KOPT-K1 (cell line): ENCODE results near the gene DSTN.

Source experiments
- H3K27ac ChIP-seq: fragments of 200-600 bp; sonication (generic); 2 replicates; pipeline ENCODE4 v1.5.1; 2016; ENCODE audit warnings: antibody characterized with exemption, mild to moderate bottlenecking, low read depth, low read length; ENCODE audit not compliant: poor library complexity, severe bottlenecking
- H3K36me3 ChIP-seq: fragments of 200-600 bp; sonication (generic); 2 replicates; pipeline ENCODE4 v1.5.1; 2017; ENCODE audit warnings: antibody characterized with exemption, mild to moderate bottlenecking, low read length, moderate library complexity; ENCODE audit not compliant: insufficient read depth
- H3K9me3 ChIP-seq: fragments of 200-600 bp; sonication (generic); 2 replicates; pipeline ENCODE4 v1.5.1; 2017; ENCODE audit warnings: antibody characterized with exemption, low read length, mild to moderate bottlenecking; ENCODE audit not compliant: insufficient read depth, poor library complexity, severe bottlenecking

DSTN gene

DNA sequence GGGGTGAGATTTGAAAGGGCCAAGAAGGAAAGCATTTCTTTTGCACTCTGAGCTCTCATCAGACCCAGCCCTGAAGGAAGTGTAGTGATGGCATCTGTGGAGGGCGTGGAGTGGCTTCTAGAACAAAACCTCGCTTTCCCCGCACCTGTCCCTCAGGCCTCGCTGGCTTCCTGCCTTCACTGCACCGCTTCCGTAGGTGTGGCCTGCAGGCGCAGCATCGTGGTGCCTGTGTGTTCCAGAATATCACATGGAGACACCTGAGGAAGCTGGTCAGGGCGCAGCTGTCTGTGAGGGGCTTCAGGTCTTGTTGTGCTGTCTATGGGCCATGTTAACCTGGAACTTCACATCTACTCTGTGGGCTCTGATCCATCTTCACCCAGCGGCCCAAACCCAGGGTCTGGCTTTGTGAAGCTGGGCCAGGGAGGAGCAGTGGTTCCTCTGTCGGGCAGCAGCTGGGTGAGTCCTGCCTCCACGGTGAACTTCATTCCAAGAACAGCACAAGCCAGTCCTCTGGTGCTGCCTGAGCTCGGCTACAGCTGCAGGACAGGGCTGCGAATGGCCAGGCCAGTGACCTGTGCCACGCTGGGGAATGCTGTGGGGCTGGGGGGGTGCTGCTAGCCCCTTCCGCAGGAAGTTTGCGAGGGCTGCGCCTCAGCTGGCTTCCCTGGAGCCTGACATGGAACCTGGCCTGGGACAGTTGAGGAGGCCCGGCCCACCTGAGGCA, 40.9 kb downstream of the DSTN start:
- Histone ChIP-seq H3K27ac (peak overlapping the region; percentile 80), H3K36me3 (peaks cover 18% of the 10 kb centered on the region; the same call in 1 of the 2 replicates), H3K9me3 (no peaks in the 10 kb centered on the region)

DNA sequence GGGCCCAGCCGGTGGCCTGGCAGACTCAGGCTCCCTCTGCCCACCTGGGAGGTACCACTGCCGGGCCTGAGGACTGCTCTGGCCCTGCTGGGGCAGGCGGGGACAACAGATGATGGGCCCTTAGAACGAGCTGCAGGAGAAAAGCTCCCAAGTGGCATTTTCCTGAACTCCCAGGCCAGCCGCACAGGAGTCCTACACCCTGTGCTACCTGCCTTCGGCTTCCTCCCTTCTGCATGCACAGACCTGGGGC, 41.3 kb downstream of the DSTN start:
- H3K9me3 ChIP-seq = no peaks in the 10 kb centered on the region
- peaks cover 22% of the 10 kb centered on the region; the same call in 1 of the 2 replicates for H3K36me3 ChIP-seq
- peak overlapping the region; percentile 80 for H3K27ac ChIP-seq

DNA sequence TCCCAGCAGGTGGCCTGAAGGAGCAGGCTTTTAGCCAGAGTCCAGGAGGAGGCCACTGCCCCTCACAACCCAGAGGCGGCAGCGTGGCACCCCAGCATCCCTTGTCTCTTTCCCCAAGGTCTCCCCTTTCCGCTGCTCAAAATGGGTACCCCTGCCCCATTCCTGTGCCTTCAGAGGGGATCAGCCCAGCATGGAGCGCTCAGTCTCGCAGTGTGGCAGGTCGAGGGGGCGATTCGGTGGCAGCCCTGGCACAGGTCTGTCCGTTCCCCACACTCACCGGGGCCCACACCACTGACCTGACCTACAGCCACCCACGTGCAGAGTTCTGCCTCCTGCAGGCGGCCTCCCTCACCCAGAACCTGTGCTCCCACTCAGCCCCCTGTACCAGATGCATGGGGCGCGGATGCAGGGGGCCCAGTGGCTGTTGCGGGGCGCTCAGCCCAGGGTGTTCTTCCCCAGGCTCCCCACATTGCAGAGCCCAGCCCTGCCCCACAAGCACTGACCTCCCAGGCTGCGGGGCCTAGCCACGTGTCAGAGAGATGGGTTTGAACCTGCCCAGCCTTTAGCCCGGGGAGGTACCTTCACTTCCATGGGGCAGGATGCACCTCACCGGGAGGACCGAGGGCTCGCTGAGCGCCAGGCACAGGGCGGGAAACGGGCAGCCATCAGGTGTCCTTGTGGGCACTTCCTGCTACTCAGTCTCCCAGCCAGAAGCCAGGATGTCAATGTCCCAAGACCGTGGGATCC, 41.8 kb downstream of the DSTN start:
- no peaks in the 10 kb centered on the region for H3K9me3 ChIP-seq
- peaks cover 27% of the 10 kb centered on the region; the same call in 1 of the 2 replicates for H3K36me3 ChIP-seq
- H3K27ac ChIP-seq = peak overlapping the region; percentile 80

DNA sequence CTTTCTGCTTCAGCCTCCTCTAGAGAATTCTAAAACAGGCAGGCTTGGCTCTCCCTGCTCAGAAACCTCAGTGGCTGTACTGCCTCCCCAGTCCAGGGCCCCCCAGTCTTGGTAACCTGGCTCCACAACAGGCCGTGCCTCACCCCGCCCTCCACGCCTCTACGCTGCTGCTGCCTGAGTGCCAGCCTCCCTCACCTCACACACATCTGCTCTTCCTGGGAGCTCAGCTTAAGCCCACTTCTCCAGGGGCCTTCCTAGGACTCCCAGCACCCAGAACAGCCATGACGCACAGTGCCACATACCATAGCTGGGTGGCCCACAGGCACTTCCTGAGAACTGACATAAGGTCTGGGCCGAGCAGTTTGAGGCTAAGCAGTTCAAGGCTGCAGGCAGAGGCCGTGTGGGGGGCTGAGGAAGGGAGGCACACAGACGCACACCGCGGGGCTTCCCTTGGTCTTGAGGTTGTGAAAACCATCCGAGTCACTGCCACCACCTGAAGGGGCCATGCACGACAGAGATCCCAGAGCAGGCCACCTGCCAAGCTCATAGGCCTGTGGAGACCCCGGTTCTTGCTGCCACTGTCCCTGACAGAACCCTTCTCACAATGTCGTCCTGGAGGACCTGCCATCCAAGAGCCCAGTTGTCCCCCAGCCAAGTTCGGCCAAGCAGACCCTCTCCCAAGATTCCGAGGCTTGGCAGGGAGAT, 42.6 kb downstream of the DSTN start:
- Histone ChIP-seq H3K27ac (peak overlapping the region; percentile 80), H3K36me3 (peaks cover 34% of the 10 kb centered on the region; the same call in 1 of the 2 replicates), H3K9me3 (no peaks in the 10 kb centered on the region)

DNA sequence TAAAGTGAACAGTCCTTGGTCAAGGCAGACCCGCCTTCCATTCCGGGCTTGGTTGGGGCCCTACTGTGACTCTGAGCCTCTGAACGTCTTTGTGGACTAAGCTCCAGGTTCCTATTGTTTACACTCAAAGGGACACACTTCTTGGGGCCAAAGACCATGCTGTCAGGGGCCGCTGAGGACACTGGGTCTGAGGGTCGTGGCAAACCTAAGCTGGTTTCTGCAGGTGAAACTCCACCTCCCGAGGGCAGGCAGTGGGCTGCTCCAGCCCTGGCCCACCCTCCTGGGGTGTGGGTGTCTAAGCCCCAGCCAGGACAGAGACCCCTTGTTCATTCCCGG, 43.1 kb downstream of the DSTN start:
- H3K36me3 ChIP-seq = peaks cover 39% of the 10 kb centered on the region; the same call in 1 of the 2 replicates
- peak overlapping the region; percentile 80 for H3K27ac ChIP-seq
- no peaks in the 10 kb centered on the region for H3K9me3 ChIP-seq

DNA sequence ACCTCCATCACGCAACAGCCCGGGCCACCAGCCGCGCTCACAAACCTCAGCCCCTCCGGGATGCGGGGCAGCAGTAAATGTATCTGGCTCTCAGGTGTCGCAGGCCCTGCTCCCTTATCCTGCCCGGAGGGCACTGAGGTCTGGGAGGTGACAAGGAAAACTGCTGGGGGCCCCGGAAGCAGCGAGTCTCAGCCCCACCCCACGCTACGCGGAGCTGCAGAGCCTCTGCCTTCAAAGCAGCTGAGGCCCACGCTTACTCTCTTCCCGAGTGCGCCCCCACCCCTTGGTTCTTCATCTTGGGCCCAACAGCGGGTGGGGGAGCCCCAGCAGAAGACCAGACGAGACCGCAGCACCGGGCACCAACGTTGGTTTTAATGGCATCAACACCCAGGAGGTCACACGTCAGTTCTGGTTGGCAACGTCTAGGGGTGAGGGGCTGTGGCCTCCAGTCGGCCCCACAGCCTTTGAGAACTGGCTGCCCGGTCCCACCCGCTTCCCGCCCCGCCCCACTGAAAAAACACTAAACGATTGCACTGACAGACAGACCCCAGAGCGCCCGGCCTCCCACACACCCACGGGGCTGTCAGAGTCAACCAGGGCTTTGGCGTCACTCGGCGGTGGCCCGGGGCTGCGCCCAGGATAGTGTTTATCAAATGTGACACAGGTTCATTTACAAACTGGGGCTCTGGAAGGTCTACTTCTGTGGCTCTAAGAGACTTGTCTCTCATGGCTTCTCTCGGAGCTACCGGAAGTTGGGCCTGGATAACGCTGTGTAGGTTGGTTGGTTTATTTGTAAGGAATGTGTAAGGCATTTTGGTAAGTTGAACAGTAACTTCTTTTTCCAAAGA, 43.7 kb downstream of the DSTN start:
- peaks cover 45% of the 10 kb centered on the region; the same call in 1 of the 2 replicates for H3K36me3 ChIP-seq
- H3K9me3 ChIP-seq = no peaks in the 10 kb centered on the region
- H3K27ac ChIP-seq = no peak overlapping the region

DNA sequence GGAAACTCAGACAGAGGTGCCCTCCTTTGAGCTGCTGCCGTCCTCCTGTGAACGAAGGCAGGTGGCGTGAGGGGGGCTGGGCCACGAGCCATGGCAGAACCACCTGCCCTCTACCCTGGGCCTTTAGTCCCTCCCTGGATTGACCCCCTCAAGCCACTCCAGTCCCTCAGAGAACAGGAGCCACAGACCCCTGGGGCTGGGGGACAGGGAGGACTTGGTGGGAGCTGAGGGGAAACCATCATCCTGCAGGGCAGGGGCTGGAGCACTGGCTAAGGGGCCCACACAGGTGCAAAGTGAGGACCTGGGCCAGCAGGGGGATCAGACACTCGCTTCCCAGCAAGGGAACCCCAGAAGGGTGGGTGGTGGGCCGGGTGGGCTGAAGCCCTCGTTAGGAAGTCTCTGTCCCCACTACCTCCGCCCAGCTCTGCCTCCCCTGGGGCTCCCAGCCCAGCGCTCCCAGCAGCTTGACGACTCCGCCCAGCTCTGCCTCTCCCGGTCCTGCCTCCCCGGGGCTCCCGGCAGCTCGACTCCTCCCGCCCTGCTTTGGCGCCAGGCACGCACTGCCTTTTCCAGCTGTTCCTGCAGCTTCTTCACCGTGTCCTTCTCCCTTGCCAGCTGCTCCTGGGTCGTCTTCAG, 44.4 kb downstream of the DSTN start:
- no peaks in the 10 kb centered on the region for H3K9me3 ChIP-seq
- peaks cover 53% of the 10 kb centered on the region; the same call in 1 of the 2 replicates for H3K36me3 ChIP-seq
- H3K27ac ChIP-seq = no peak overlapping the region

DNA sequence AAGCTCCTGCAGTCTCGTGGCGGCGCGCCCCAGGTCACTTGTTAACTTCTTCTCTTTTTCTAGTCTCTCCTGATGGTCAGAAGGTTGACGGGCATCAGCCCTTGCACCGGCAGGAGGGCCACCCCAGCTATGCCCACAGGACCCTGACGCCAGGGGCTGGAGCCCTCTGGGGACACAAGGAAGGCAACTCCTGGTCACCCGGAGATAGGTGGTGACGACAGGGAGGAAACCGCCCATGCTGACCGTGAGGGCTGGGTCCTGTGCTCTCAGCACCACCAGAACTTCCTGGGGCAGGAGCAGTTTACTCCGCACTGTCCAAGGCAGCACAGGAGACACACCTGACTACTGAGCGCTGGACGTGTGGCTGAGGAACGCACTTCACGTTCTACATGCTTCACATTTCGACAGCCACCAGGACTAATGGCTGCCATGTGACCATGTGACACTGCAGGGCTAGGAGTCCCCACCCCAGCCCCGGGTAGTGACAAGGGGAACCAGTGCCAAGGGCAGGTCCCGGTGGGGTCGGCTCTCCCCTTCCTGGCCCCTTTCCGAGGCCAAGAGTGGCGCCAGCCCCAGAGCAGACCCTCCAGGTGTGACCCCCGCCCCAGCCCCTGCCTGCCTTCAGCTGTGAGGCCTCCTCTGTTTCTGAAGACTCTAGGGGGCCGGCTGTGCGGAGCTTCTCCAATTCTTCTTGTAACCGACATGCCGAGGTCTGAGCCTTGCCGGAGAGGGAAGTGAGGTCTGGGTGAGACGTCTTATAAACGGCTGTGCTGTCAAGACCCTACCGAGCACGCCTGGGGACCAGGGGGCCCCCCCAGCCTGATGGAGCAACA, 45.2 kb downstream of the DSTN start:
- H3K27ac ChIP-seq = no peak overlapping the region
- peaks cover 60% of the 10 kb centered on the region; the same call in 1 of the 2 replicates for H3K36me3 ChIP-seq

DNA sequence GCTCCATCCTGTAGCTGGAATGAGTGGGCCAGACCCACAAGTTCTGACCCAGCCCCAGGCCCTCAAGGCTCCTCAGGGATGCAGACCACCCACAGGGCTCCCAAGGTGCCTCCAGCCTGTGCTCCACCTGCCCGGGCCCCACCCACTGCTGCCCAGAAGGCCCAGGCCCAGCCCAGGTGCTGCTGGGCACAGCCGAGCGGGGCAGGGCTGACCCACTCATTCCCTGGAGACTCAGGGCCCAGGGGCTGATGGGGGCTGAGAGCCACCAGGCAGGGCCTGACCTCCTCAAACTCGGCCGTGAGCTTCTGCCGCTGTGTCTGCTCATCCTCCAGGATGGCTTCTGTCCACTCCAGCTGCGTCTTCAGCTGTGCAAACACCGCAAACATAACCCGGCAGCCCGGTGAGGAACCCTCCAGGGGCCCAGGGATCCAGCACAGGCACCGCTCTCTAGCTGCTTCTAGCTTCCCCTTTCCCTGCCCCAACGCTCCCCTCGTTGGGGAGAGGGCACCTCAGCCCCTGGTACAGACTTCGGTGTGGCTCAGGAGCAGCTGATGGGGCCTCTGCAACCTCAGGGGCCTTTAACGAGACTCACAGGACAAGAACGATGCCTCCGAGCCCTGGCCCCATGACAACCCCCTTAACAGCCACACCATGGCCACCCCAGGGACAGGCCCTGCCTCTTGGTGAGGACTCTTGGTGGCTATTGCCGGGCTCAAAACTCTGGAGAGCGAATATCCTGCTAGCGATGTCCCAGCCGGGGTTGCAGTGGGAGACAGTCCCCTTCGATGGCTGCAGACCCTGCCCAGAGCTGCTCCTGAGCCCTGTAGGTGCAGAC, 46.0 kb downstream of the DSTN start:
- Histone ChIP-seq H3K27ac (no peak overlapping the region), H3K9me3 (no peaks in the 10 kb centered on the region), H3K36me3 (peaks cover 68% of the 10 kb centered on the region; the same call in 1 of the 2 replicates)

More for the DNA sequence above, 45.2 kb downstream of the DSTN start:
- no peaks in the 10 kb centered on the region for H3K9me3 ChIP-seq

DNA sequence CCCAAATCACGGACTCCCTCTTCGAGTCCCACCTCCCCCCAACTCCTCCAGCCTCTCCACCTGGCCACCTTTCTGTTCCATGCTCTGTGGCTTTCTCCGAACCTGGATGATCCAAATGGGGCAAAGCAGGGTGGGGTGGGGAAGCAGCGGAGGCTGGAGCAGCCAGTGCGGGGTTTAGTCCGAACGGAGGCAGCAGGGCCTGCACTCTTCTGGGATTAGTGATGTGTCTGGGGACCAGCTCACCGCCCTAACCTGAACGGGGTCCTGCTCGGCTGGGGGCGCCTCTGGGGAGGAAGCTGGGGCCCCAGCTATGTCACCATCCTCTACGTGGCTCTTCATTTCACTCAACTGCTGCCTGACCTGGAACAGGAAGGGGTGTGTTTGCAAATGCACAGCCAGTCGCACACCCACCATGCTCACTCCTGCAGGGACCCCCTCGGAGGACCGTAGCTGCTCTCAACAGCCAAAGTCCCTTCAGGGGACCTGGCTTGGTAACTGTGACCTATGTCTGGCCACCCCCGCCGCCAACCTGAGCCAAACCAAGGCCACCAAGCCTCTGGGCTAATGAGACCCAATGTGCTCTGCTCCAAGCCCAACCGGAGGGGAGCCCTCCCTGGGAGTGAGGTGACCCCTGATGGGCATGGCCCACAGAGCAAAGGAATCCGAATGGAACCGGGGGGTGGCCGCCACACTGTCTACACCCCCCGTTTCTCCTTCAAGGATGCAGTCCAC, 46.8 kb downstream of the DSTN start:
- Histone ChIP-seq H3K9me3 (no peaks in the 10 kb centered on the region), H3K27ac (no peak overlapping the region), H3K36me3 (peaks cover 76% of the 10 kb centered on the region; the same call in 1 of the 2 replicates)

DNA sequence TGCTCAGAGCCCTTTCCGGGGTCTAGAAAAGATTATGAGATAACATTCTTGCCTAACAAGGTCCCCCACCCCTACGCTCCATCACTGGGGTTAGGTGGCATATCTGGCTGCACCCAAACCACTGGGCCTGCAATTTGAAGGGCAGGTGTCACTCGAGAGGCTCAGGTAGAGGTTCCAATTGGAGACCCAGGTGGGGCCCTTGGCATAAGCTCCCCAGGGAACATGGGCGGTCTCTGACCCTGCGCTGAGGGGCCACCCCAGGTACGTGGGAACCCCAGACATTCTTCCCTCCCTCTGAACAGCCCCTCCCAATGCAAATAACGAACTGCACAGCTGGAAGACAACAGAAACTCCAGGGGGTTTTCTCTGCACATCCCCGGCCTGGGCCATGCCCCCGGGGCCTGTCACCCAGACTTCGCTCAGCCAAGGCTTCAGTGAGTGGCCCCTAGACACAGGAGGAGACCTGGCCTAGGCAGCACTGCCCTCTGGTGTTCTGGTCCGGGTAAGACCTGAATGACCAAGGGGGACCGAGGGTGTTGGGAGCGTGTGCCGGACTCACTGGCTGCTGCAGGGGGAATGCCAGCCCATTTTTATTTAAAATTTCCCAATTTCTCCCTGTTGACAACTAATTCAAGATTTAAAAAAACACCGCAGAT, 47.5 kb downstream of the DSTN start:
- Histone ChIP-seq H3K27ac (no peak overlapping the region), H3K9me3 (no peaks in the 10 kb centered on the region), H3K36me3 (peaks cover 83% of the 10 kb centered on the region; the same call in 1 of the 2 replicates)
